PFSK-1 (cell line): Measurements from ENCODE around the gene HCN4.

Experiments used
- FOXP2 ChIP-seq: optimal IDR thresholded peaks from 2 replicates; pipeline ENCODE3; 2011; ENCODE audit warnings: borderline replicate concordance, control low read depth, inconsistent platforms; ENCODE audit not compliant: insufficient read depth; ENCODE audit errors: extremely low read length, extremely low read depth
- POLR2AphosphoS5 ChIP-seq: IDR thresholded peaks from 2 replicates; pipeline ENCODE4 v1.6.1; 2012; ENCODE audit warnings: low read depth, mild to moderate bottlenecking, control low read depth, low read length, moderate library complexity
- SIN3A ChIP-seq: IDR thresholded peaks from 2 replicates; pipeline ENCODE4 v1.6.1; 2012; ENCODE audit warnings: mild to moderate bottlenecking, low read length, moderate library complexity, borderline replicate concordance; ENCODE audit not compliant: insufficient read depth
- TAF1 ChIP-seq: IDR thresholded peaks from 2 replicates; pipeline ENCODE4 v1.6.1; 2012; ENCODE audit warnings: low read length, control low read depth, borderline replicate concordance; ENCODE audit not compliant: insufficient read depth
- TF ChIP-seq, protein P1 (sequence below), 2 experiments: IDR thresholded peaks; 2 replicates each; pipeline versions ENCODE4 v1.6.1 to v1.8.0; 2011 to 2012; ENCODE audit warnings: low read depth in 2 of 2, low read length in 2 of 2, control low read depth in 1 of 2, inconsistent platforms in 1 of 2, mild to moderate bottlenecking in 1 of 2, moderate library complexity in 1 of 2; ENCODE audit not compliant: insufficient read depth in 1 of 2

HCN4 gene

DNA sequence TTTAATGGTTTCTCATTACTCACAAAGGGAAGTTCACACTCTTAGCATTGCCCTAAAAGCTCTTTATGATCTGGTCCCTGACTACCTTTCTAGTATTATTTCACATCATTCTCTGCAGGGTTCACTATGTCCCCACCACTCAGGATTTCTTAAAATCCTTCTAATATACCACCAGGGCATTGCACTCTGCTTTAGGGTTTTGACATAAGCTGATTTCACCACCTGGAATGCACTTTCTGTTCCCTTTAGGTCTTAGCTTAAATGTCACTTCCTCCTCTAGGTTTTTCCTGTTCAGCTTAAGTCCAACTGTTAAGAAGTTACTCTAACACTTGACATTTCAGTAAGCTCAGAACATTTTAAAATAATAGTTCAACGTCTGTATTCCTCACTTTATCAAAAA, 81.7 kb downstream of the HCN4 start:
- TF ChIP-seq, protein P1, sequence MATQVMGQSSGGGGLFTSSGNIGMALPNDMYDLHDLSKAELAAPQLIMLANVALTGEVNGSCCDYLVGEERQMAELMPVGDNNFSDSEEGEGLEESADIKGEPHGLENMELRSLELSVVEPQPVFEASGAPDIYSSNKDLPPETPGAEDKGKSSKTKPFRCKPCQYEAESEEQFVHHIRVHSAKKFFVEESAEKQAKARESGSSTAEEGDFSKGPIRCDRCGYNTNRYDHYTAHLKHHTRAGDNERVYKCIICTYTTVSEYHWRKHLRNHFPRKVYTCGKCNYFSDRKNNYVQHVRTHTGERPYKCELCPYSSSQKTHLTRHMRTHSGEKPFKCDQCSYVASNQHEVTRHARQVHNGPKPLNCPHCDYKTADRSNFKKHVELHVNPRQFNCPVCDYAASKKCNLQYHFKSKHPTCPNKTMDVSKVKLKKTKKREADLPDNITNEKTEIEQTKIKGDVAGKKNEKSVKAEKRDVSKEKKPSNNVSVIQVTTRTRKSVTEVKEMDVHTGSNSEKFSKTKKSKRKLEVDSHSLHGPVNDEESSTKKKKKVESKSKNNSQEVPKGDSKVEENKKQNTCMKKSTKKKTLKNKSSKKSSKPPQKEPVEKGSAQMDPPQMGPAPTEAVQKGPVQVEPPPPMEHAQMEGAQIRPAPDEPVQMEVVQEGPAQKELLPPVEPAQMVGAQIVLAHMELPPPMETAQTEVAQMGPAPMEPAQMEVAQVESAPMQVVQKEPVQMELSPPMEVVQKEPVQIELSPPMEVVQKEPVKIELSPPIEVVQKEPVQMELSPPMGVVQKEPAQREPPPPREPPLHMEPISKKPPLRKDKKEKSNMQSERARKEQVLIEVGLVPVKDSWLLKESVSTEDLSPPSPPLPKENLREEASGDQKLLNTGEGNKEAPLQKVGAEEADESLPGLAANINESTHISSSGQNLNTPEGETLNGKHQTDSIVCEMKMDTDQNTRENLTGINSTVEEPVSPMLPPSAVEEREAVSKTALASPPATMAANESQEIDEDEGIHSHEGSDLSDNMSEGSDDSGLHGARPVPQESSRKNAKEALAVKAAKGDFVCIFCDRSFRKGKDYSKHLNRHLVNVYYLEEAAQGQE (IDR thresholded peaks at IDR 0.05; ENCODE audit: insufficient read depth in 1 of 2, low read depth in 2 of 2, low read length in 2 of 2) = no peak
- TF ChIP-seq SIN3A = no peak
- TF ChIP-seq TAF1 = no peak
- no peak for TF ChIP-seq FOXP2
- TF ChIP-seq POLR2AphosphoS5 = no peak

DNA sequence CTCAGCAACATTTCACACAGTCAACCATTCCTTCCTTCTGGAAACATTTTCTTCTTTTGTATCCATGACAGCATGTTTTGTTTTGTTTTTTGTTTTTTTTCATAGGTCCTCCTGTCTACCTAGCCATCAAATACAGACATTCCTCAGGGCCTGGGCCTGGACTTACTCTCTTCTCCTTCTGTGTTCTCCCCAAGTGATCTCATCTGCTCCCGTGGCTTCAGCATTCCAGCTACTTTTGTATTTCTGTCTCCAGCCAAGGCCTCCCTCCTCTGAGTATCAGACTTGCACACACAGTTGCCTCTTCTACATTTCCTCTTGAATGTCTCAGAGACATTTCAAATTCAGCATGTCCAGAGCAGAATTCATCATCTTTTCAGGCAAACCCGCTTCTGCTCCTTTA, 82.4 kb downstream of the HCN4 start:
- TF ChIP-seq TAF1 (no peak), FOXP2 (no peak), SIN3A (no peak), POLR2AphosphoS5 (no peak)
- TF ChIP-seq, protein P1 (IDR thresholded peaks at IDR 0.05; ENCODE audit: insufficient read depth in 1 of 2, low read depth in 2 of 2, low read length in 2 of 2) = no peak

DNA sequence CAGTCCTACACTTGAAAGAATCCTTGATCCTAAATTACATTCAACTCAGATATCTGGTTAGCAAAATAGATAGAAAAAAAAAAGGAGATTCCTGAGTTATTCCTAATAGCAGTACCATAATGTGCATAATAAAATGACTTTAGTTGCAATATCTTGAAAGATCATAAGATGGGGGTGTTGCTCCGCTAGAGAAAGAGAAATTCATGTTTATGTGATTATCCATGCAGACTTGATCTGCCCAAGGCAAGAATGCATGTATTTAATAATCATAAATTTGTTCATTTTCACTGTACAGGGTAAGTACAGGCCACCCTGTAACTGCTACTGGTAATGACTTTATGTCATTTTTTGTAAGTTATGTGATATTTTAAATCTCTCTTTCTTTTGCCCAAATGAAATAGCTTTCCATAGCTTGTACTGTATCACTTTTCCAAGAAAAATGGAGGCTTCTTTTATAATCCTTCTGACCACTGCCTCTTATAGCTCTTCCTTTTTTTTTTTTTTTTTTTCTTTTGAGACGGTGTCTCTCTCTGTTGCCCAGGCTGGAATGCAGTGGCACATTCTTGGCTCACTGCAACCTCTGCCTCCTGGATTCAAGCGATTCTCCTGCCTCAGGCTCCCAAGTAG, 84.6 kb downstream of the HCN4 start:
- TF ChIP-seq POLR2AphosphoS5 = no peak
- no peak for TF ChIP-seq FOXP2
- TF ChIP-seq, protein P1 (IDR thresholded peaks at IDR 0.05; ENCODE audit: insufficient read depth in 1 of 2, low read depth in 2 of 2, low read length in 2 of 2) = no peak
- no peak for TF ChIP-seq TAF1
- no peak for TF ChIP-seq SIN3A

- no peak for TF ChIP-seq FOXP2
These were observed 85.3 kb downstream of the HCN4 start for GRCh38 chr15:73283366-73283962.

GRCh38 chr15:73282567-73283365, 86.0 kb downstream of the HCN4 start:
- TF ChIP-seq SIN3A (no peak), POLR2AphosphoS5 (no peak), TAF1 (no peak), FOXP2 (no peak)
- TF ChIP-seq, protein P1 (IDR thresholded peaks at IDR 0.05; ENCODE audit: insufficient read depth in 1 of 2, low read depth in 2 of 2, low read length in 2 of 2) = no peak
